ENCODE data around the gene CYP4F11. TPM values are rescaled to one million over a fixed set of nuclear protein-coding genes. Genes with fewer than 3 reads are reported as not detected.
A peak's percentile ranks its signal among the peaks of the same experiment; 100 is the strongest.

Gene CYP4F11
- total RNA-seq, 1 experiment from 2014 or later = 0.21 TPM

DNA sequence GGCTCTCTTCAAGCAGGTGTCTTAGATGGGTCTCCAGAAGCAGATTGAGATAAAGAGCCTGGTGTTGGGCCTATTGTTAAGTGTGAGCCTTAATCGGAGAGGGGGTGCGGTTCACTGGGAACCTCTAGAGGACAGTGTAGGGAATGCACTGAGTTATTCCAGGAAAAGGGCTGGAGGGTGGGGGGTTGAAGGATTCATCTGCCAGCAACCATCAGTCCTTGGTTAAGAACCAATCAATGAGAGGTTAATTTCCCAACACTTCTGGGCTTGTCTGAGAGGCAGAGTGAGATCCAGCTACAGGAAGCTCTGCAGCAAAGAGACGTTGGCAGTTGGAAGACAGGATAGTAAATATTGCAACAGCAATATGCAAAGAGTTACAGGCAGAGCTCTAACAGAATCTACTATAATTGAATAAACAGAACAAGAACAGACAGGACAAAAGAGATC is 65.2 kb downstream of the CYP4F11 start:
- DNase-seq (ENCODE audit: low read depth, low spot score) = peak; percentile 2
- Histone ChIP-seq H3K4me1 (ENCODE audit: control insufficient read depth, insufficient read depth, low read length) (no peaks in the 10 kb centered on the region), H3K36me3 (ENCODE audit: control insufficient read depth, insufficient read depth, low read length) (no peaks in the 10 kb centered on the region), H3K27me3 (ENCODE audit: control insufficient read depth, insufficient read depth, low read length) (no peaks in the 10 kb centered on the region; the same call in 1 of the 2 replicates), H3K9me3 (ENCODE audit: control insufficient read depth, insufficient read depth, low read depth, low read length) (no peaks in the 10 kb centered on the region), H3K27ac (ENCODE audit: low read length) (no peak overlapping the region), H3K4me3 (ENCODE audit: low read depth in 2 of 2, low read length in 2 of 2) (no peak overlapping the region)
- peak; percentile 92 for ATAC-seq
- intact Hi-C loops (cut with micrococcal nuclease; ENCODE audit: unreplicated experiment) (no loop called here), in situ Hi-C loops (cut with HindIII; ENCODE audit: low pct_unique_long_range_greater_than_20kb, low sequenced_read_pairs) (no loop called here)
- POLR2A ChIA-PET = no interaction called here
- TF ChIP-seq POLR2AphosphoS5 (IDR thresholded peaks at IDR 0.05; ENCODE audit: low read depth, low read length) (no peak), TCF7L2 (IDR thresholded peaks at IDR 0.05; ENCODE audit: low read depth, low read length) (no peak), SIN3A (IDR thresholded peaks at IDR 0.05; ENCODE audit: borderline replicate concordance, insufficient read depth, low read depth, low read length) (no peak)
- TF ChIP-seq, protein P1, sequence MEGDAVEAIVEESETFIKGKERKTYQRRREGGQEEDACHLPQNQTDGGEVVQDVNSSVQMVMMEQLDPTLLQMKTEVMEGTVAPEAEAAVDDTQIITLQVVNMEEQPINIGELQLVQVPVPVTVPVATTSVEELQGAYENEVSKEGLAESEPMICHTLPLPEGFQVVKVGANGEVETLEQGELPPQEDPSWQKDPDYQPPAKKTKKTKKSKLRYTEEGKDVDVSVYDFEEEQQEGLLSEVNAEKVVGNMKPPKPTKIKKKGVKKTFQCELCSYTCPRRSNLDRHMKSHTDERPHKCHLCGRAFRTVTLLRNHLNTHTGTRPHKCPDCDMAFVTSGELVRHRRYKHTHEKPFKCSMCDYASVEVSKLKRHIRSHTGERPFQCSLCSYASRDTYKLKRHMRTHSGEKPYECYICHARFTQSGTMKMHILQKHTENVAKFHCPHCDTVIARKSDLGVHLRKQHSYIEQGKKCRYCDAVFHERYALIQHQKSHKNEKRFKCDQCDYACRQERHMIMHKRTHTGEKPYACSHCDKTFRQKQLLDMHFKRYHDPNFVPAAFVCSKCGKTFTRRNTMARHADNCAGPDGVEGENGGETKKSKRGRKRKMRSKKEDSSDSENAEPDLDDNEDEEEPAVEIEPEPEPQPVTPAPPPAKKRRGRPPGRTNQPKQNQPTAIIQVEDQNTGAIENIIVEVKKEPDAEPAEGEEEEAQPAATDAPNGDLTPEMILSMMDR (IDR thresholded peaks at IDR 0.05) = peak; percentile 81
- TF ChIP-seq, protein P2, sequence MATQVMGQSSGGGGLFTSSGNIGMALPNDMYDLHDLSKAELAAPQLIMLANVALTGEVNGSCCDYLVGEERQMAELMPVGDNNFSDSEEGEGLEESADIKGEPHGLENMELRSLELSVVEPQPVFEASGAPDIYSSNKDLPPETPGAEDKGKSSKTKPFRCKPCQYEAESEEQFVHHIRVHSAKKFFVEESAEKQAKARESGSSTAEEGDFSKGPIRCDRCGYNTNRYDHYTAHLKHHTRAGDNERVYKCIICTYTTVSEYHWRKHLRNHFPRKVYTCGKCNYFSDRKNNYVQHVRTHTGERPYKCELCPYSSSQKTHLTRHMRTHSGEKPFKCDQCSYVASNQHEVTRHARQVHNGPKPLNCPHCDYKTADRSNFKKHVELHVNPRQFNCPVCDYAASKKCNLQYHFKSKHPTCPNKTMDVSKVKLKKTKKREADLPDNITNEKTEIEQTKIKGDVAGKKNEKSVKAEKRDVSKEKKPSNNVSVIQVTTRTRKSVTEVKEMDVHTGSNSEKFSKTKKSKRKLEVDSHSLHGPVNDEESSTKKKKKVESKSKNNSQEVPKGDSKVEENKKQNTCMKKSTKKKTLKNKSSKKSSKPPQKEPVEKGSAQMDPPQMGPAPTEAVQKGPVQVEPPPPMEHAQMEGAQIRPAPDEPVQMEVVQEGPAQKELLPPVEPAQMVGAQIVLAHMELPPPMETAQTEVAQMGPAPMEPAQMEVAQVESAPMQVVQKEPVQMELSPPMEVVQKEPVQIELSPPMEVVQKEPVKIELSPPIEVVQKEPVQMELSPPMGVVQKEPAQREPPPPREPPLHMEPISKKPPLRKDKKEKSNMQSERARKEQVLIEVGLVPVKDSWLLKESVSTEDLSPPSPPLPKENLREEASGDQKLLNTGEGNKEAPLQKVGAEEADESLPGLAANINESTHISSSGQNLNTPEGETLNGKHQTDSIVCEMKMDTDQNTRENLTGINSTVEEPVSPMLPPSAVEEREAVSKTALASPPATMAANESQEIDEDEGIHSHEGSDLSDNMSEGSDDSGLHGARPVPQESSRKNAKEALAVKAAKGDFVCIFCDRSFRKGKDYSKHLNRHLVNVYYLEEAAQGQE (IDR thresholded peaks at IDR 0.05; ENCODE audit: insufficient read depth in 1 of 2, low read depth in 2 of 2, low read length in 1 of 2) = no peak
- CTCF ChIA-PET = interaction anchor here (0.5 to 0.6 kb wide), 2 partner anchors 317 to 628 kb away, joined by 3 to 5 read pairs; no protein-coding TSS in a partner anchor
- BruUV-seq (replicated peaks) = no TSS peak

DNA sequence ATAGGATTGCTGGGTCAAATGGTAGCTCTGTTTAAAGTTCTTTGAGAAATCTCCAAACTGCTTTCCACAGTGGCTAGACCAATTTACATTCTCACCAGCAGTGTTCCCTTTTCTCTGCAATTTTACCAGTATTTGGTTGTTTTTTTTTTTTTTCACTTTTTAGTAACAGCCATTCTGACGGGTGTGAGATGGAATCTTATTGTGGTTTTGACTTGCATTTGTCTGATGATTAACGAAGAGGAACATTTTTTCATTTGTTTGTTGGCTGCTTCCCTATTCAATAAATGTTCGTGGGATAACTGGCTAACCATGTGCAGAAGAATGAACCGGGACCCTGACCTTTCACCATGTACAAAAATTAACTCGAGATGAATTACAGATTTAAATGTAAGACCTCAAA is 67.7 kb downstream of the CYP4F11 start:
- Histone ChIP-seq H3K36me3 (ENCODE audit: control insufficient read depth, insufficient read depth, low read length) (no peaks in the 10 kb centered on the region; the same call in 1 of the 2 replicates), H3K4me1 (ENCODE audit: control insufficient read depth, insufficient read depth, low read length) (no peaks in the 10 kb centered on the region), H3K27me3 (ENCODE audit: control insufficient read depth, insufficient read depth, low read length) (no peaks in the 10 kb centered on the region; the same call in 1 of the 2 replicates), H3K9me3 (ENCODE audit: control insufficient read depth, insufficient read depth, low read depth, low read length) (no peaks in the 10 kb centered on the region), H3K27ac (ENCODE audit: low read length) (no peak overlapping the region), H3K4me3 (ENCODE audit: low read depth in 2 of 2, low read length in 2 of 2) (no peak overlapping the region)
- ChIA-PET POLR2A (no interaction called here), CTCF (no interaction called here)
- TF ChIP-seq, protein P1 (IDR thresholded peaks at IDR 0.05) = no peak
- TF ChIP-seq TCF7L2 (IDR thresholded peaks at IDR 0.05; ENCODE audit: low read depth, low read length) = no peak
- ATAC-seq (no peak), DNase-seq (ENCODE audit: low read depth, low spot score) (no peak)
- no TSS peak for BruUV-seq (replicated peaks)
- intact Hi-C loops (cut with micrococcal nuclease; ENCODE audit: unreplicated experiment) = no loop called here
- in situ Hi-C loops (cut with HindIII; ENCODE audit: low pct_unique_long_range_greater_than_20kb, low sequenced_read_pairs) = no loop called here
